Medulla oblongata (tissue), 1 donor: ENCODE results near the gene CAPN11.
"Not testable (repeated sequence)": the region's sequence is repeated elsewhere in the genome, so short reads cannot be mapped to it uniquely, and the experiment has no call there.

Source experiments
- DNase-seq: peaks from one replicate; pipeline ENCODE4 v3.0.0-alpha.2; 2015; ENCODE audit errors: extremely low spot score

CAPN11 gene

GRCh38 chr6:44228031-44228430 lies 69.4 kb downstream of the CAPN11 start:
- no peak for DNase-seq

- DNase-seq, result no peak
Observed at GRCh38 chr6:44228433-44228832, 69.8 kb downstream of the CAPN11 start.

- no peak for DNase-seq
Observed at GRCh38 chr6:44228836-44229235, 70.2 kb downstream of the CAPN11 start.

DNA sequence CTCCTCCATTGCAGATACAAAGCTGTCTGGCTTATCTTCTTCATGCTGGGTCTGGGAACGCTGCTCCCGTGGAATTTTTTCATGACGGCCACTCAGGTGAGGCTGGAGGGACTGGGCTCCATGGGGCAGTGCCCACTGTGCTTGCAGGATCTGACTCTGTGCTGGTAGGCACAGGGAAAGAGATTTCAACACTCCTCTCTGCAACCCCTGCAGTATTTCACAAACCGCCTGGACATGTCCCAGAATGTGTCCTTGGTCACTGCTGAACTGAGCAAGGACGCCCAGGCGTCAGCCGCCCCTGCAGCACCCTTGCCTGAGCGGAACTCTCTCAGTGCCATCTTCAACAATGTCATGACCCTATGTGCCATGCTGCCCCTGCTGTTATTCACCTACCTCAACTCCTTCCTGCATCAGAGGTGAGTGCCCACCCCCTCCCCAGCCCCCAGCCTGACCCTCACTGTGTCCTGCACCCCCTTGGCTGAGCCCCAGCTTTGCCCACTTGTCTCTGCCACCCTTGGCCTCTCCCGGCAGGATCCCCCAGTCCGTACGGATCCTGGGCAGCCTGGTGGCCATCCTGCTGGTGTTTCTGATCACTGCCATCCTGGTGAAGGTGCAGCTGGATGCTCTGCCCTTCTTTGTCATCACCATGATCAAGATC lies 70.9 kb downstream of the CAPN11 start:
- no peak for DNase-seq

DNA sequence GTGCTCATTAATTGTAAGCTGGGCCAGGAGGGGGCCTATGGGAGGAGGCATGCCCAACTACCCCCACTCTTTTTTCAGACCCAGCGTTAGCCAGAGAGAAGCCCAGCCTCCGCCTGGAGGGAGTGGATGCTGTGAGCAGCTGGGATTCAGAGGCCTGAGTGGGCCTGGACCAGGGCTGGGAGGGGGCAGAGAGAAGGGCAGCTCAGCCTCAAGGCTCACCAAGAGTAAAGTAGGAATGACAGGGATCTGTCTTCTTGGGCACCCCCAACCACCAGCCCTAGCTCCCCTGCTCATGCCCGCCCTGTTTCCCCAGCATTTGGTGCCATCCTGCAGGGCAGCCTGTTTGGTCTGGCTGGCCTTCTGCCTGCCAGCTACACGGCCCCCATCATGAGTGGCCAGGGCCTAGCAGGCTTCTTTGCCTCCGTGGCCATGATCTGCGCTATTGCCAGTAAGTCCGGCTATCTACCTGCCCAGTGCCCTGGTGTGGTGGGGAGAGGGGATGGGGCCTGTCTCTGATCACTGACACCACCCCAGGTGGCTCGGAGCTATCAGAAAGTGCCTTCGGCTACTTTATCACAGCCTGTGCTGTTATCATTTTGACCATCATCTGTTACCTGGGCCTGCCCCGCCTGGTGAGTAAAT lies 71.5 kb downstream of the CAPN11 start:
- no peak for DNase-seq

DNA sequence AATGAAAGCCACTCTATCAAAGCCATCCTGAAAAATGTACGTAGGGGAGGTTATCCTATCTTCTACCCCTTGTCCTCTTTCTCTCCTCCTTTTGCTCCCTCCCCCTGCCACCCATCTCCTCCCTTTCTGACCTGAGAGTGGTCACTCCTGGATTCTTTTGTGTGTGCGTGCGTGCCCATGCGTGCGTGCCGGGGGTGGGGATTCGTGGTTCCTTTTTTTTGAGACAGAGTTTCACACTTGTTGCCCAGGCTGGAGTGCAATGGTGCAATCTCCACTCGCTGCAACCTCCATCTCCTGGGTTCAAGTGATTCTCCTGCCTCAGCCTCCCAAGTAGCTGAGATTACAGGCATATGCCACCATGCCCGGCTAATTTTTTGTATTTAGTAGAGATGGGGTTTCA lies 72.8 kb downstream of the CAPN11 start:
- not testable (repeated sequence) for DNase-seq

- no peak for DNase-seq
Observed at GRCh38 chr6:44232676-44233566, 74.3 kb downstream of the CAPN11 start.

- no peak for DNase-seq
Observed at GRCh38 chr6:44233567-44234100, 75.0 kb downstream of the CAPN11 start.
